GM21423 (cell line): ENCODE results near the gene SHC2.

ENCODE experiments used
- ATAC-seq: cut with Tn5 transposase; IDR thresholded peaks from one replicate; pipeline ENCODE4 v1.9.1; 2021; ENCODE audit warnings: mild to moderate bottlenecking, moderate library complexity; ENCODE audit not compliant: unreplicated experiment

SHC2 gene

GRCh38 chr19:376111-376470, 84.7 kb downstream of the SHC2 start:
- ATAC-seq: no peak

- ATAC-seq: no peak
Measured at GRCh38 chr19:375395-376110, 85.3 kb downstream of the SHC2 start.

DNA sequence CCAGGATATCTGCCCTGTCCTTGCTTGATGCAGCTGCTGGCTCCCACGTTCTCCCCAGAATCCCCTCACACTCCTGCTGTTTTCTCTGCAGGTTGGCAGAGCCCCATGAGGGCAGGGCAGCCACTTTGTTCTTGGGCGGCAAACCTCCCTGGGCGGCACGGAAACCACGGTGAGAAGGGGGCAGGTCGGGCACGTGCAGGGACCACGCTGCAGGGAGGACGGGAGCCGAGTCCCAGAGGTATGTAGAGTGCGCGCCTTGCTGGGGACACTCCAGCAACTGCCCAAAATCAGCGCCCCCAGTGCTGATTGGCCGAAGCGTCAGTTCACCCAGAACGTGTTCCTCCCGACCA, 86.0 kb downstream of the SHC2 start:
- no peak for ATAC-seq

GRCh38 chr19:374183-374885, 86.5 kb downstream of the SHC2 start:
- ATAC-seq: no peak

- no peak for ATAC-seq
Measured at GRCh38 chr19:373391-374182, 87.2 kb downstream of the SHC2 start.

GRCh38 chr19:372306-372890, 88.4 kb downstream of the SHC2 start:
- no peak for ATAC-seq

DNA sequence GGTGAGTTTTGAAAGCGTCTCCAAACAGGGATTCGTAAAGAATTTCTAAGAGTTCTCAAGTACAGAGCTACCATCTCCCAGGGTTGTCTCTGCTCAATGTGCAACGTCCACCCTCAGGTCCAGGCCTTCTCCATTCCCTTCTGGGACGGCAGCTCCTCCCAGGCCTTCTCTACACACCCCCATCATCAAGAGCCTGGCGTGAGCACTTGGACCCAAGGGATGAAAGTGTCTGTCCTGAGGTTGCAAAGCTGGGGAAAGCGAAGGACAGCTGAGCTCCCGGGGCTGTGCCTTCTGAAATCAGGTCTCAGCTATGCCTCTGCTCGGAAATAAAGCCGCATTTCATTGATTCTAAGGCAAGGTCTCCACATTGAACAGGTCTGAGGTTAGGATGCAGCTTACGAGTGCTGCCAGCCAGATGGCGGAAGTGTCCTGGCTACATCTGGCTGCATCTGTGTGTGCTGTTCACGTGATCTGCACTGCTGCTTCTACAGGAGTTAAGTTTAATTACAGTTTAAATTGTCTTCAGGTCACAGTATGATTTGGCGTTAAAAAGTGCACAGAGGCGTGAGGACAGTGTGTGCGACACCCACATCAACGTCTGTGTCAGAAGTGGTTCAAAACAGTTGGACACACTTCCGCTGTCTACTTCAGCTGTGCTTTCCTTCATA, 89.2 kb downstream of the SHC2 start:
- ATAC-seq: no peak

DNA sequence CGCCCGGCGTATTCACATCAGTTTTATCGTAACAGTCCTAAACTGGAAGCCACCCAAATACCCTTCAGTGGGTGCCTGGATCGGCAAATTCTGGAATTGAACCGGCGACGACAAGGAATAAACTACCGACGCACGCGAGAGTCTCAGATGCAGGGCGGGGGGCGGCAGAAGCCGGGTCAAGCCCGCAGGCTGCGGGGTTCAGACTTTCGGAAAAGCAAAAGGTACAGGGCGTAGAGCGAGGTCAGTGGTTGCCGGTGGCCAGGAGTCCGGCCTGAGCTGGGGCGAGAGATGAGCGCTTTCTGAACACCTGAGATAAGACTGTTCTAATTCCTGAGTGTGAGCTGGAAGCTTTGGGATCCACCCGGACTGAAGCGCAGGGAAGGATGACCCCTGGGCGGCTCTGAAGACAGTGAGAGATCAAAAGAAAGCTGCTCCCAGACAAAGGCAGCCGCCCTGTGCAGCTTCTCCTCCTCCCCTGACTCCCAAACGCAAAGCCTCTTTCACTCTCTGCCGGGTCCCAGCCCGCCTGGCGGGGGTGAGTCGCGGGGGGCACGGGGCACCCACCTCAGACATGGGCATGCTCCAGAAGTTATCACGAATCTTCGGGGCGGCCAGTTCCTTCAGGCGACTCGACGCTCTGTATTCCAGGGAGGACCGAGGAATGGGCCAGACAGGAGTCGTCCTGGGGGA, 90.0 kb downstream of the SHC2 start:
- ATAC-seq: no peak

DNA sequence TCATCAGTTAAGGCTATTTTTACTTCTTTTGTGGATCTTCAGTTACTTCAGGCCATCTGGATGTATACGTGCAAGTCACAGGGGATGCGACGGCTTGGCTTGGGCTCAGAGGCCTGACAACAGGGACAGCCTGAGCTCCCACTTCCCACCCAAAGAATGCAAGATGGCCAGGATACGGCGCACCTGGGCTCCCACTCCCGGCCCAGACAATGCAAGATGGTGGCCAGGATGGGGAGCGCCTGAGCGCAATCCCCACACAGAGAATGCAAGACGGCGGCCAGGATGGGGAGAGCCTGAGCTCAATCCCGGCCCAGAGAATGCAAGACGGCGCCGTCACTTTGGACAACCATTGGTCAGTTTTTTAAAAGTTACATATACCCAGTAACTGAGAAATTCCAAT, 91.0 kb downstream of the SHC2 start:
- ATAC-seq: no peak

- no peak for ATAC-seq
Measured at GRCh38 chr19:369256-369655, 91.6 kb downstream of the SHC2 start.

- ATAC-seq: no peak
Measured at GRCh38 chr19:368630-369024, 92.2 kb downstream of the SHC2 start.

DNA sequence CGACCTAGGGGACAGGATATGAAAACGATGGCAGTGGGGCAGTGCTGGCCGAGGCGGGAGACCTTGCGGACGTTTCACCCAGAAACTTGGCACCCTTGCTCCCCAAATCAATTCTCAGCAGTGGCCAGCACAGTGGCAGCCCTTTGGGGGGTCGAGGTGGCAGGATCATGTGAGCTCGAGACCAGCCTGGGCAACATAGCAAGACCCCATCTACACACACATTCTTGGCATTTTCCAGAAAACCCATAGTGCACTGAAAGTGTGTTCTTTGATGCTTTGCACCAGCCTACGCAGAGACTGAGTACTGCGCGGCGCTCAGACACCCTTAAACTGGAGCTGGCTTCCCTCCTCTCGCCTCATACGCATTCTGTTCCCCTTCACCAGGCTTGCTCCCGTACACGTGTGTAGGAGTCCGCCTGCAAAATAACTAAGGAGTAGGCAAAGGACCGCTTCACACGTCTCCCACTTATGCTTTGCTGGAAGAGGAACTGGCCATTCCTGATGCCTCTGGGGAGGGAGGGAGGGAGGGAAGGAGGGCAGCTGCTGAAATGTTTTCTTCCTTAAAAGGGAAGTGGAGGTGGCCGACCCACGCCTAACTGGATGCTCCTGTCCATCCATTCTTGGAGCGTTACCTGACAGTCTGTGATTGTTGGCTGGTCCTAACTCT, 92.7 kb downstream of the SHC2 start:
- no peak for ATAC-seq

DNA sequence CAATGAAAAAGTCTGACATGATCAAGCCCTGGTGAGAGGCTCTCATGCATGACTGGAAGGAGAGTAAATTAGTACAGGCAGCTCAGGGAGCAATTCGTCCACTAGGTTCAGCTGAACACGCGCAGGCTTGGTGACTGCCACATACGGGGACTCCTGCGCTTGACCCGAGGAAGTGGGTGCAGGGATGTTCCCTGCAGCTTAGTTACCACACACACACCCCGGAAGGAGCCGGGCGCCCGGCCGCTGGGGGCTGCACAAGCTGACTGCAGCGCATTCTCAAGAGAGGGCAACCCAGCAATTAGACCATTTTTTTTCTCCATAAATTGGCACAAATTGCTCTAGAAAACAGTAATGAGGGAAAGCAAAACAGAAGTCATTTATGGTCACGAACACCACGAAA, 93.3 kb downstream of the SHC2 start:
- no peak for ATAC-seq

DNA sequence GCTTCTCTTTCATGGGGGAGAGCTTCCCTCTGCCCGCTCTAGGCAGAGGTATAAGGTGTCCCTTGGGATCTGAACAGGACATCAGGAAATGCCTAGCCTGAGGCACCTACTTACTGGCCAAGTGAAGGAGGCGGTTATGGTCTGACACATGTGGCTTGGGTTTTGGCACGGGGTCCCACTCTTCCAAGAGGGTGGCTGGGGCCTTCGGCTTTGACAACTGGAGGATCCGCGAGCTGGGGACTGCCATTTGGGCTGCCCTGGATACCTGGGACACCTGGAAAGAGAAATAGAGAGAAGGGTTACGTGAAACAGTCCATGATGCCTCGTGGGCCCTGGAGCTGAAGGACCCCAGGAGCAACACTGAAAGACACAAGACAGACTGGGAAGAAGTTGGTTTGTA, 93.9 kb downstream of the SHC2 start:
- ATAC-seq: no peak
